Central memory CD4-positive, alpha-beta T cell (primary cell): Measurements from ENCODE around the gene MAP3K2.
A peak's percentile ranks its signal among the peaks of the same experiment; 100 is the strongest.

Source experiments
- DNase-seq: peaks from one replicate; pipeline ENCODE4 v3.0.0; 2022

The MAP3K2 gene

GRCh38 chr2:127406454-127406853 lies 18.7 kb upstream of the MAP3K2 start:
- DNase-seq: no peak

GRCh38 chr2:127405255-127405610 lies 17.5 kb upstream of the MAP3K2 start:
- no peak for DNase-seq

- DNase-seq: no peak
Observed at GRCh38 chr2:127404466-127405254, 16.9 kb upstream of the MAP3K2 start.

- no peak for DNase-seq
Observed at GRCh38 chr2:127403460-127403859, 15.7 kb upstream of the MAP3K2 start.

GRCh38 chr2:127401757-127402695 lies 14.3 kb upstream of the MAP3K2 start:
- DNase-seq: no peak

- DNase-seq: no peak
Observed at GRCh38 chr2:127400897-127401756, 13.4 kb upstream of the MAP3K2 start.

GRCh38 chr2:127400533-127400896 lies 12.7 kb upstream of the MAP3K2 start:
- DNase-seq: no peak

GRCh38 chr2:127398239-127398590 lies 10.4 kb upstream of the MAP3K2 start:
- DNase-seq: no peak

GRCh38 chr2:127397568-127398238 lies 9.9 kb upstream of the MAP3K2 start:
- no peak for DNase-seq

GRCh38 chr2:127394492-127394891 lies 6.7 kb upstream of the MAP3K2 start:
- DNase-seq: no peak

GRCh38 chr2:127392828-127393578 lies 5.2 kb upstream of the MAP3K2 start:
- no peak for DNase-seq

- no peak for DNase-seq
Observed at GRCh38 chr2:127392133-127392827, 4.5 kb upstream of the MAP3K2 start.

GRCh38 chr2:127389778-127390435 lies 2.1 kb upstream of the MAP3K2 start:
- DNase-seq: peak; percentile 35

GRCh38 chr2:127388423-127389164 lies 819 bp upstream of the MAP3K2 start:
- no peak for DNase-seq

- DNase-seq: peak; percentile 82
Observed at GRCh38 chr2:127386764-127387654, 766 bp downstream of the MAP3K2 start.

- no peak for DNase-seq
Observed at GRCh38 chr2:127386246-127386645, 1.5 kb downstream of the MAP3K2 start.

GRCh38 chr2:127384529-127384928 lies 3.2 kb downstream of the MAP3K2 start:
- DNase-seq: no peak

- no peak for DNase-seq
Observed at GRCh38 chr2:127382831-127383230, 4.9 kb downstream of the MAP3K2 start.

- DNase-seq: no peak
Observed at GRCh38 chr2:127381762-127382161, 6.0 kb downstream of the MAP3K2 start.
